GM19023 (cell line): ENCODE data around the gene UGT2B10.
"Not testable (repeated sequence)": the region's sequence is repeated elsewhere in the genome, so short reads cannot be mapped to it uniquely, and the experiment has no call there.

Experiments used
- ATAC-seq: cut with Tn5 transposase; IDR thresholded peaks from one replicate; pipeline ENCODE4 v1.9.1; 2021; ENCODE audit warnings: mild to moderate bottlenecking, moderate library complexity; ENCODE audit not compliant: unreplicated experiment

UGT2B10 gene

DNA sequence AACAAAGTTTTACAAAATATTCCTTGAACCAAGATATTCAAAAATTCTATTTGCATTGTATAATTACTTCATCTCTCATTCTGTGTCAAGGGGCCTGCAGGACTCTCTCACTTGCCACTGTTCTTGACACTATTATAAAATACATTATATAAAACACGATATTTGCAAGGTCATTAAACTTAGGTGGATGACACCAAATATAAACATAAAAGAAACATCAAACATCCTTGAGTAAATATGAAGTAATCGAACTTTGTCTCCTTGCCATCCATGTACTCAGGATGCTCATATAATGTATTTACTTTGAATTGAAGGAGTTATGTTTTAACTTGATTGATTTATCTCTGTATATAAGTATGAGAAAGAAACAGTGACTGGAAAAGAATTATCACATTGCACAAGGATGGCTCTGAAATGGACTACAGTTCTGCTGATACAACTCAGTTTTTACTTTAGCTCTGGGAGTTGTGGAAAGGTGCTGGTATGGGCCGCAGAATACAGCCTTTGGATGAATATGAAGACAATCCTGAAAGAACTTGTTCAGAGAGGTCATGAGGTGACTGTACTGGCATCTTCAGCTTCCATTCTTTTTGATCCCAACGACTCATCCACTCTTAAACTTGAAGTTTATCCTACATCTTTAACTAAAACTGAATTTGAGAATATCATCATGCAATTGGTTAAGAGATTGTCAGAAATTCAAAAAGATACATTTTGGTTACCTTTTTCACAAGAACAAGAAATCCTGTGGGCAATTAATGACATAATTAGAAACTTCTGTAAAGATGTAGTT, at the start of gene UGT2B10:
UGT2B10 (plus strand) TSS at position 378 of the 793 bp plus-strand sequence; CDS start at position 404, 26 bp downstream.
- ATAC-seq = not testable (repeated sequence)

DNA sequence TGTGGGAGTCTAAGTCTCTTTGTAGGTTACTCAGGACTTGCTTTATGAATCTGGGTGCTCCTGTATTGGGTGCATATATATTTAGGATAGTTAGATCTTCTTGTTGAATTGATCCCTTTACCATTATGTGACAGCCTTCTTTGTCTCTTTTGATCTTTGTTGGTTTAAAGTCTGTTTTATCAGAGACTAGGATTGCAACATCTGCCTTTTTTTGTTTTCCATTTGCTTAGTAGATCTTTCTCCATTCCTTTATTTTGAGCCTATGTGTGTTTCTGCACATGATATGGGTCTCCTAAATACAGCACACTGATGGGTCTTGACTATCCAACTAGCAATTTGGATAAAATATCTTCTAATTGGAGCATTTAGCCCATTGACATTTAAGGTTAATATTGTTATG, 44.0 kb upstream of the UGT2B10 start:
- ATAC-seq = not testable (repeated sequence)

DNA sequence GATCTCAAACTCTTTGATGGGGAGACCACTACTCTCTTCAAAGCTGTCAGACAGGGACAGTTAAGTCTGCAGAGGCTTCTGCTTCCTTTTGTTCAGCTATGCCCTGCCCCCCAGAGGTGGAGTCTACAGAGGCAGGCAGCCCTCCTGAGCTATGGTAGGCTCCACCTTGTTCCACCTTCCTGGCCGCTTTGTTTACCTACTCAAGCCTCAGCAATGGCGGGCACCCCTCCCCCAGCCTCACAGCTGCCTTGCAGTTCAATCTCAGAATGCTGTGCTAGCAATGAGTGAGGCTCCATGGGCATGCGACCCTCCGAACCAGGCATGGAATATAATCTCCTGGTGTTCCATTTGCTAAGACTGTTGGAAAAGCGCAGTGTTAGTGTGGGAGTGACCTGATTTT, 42.1 kb upstream of the UGT2B10 start:
- ATAC-seq = no peak

DNA sequence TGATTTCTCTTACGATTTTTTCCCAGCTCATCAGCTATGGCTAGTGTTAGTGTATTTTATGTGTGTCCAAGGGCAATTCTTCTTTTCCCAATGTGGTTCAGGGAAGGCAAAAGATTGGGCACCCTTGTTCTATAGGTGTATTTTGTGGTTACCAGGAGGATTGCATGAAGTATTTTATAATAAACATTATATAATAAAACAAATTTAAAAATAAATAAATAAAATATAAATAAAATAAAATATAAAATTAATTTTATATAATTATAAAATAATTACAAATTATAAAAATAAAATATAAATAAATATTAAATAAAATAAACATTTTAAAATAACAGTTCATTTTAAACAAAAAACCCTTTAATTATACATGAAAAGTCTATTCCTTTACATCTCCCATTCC, 35.6 kb upstream of the UGT2B10 start:
- no peak for ATAC-seq

DNA sequence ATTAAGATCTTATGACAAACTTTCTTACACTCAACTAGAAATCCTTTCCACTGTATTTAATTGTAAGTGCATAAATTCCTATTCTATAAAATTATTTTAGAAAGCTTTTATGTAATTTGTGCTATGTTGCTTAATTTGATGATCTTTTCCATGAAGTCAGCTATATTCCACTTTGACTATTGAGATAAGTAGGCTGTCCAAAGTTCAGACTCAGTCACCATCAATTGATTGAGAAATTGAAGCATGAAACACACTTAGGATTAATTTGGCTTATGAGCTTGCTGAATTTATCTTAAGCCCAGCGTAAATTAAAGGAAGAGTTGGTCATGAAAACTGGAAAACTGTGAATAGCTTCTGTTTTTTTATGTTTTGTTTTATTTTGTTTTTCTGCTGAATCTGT, 18.7 kb upstream of the UGT2B10 start:
- ATAC-seq = no peak

DNA sequence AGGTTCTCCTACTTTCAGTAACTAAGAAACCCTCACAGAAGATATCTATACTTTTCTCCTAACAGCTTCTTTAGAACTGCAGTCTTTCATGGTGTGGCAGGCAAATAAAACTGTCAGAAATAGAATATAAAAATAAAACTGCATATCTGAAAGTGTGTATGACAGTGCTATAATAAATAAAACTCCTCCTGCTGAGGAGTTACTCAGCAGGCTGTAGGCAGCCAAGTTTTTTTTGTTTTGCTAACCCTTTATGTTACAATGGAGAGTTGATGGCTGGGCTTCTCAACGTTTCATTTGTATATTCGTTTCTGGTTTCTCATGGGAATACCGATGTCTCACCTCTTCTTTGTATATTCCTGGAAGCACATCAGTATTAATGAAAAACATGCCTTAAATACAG, 18.2 kb upstream of the UGT2B10 start:
- ATAC-seq = no peak

DNA sequence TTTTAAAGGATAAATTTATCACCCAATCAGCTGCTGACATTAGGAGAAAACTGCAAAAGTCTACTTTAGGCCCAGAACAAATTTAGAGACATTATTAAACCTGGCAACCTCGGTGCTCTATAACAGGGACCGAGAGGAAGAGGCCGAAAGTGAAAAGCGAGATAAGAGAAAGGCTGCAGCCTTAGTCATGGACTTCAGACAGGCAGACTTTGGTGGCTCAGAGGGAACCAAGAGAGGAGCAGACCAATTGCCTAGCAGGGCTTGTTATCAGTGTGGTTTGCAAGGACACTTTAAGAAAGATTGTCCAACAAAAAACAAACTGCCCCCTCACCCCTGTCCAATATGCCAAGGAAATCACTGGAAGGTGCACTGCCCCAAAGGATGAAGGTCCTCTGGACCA, 12.8 kb upstream of the UGT2B10 start:
- no peak for ATAC-seq

DNA sequence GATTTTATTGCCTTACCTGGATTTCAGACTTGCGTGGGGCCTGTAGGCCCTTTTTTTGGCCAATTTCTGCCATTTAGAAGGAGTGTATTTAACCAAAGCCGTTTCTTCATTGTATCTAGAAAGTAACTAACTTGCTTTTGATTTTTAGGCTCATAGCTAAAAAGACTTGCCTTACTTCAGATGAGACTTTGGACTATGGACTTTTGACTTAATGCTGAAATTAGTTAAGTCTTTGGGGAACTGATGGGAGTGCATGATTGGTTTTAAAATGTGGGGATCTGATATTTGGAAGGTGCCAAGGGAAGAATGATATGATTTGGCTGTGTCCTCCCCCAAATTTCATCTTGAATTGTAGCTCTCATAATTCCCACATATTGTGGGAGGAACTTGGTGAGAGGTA, 7.7 kb upstream of the UGT2B10 start:
- no peak for ATAC-seq

DNA sequence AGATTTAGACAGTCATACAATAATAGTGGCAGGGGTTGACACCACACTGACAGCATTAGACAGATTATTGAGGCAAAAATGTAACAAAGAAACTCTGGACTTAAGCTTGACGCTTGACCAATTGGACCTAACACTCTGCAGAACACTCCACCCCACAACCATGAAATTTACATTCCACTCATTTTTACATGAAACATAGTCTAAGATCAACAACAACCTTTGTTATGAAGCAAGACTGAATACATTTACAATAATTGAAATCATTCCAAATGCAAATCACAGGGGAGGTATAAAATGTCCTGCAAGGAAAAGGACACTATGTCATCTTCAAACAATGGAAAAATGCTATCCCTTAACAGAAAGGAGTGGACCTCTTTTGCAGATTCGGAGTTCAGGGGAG, 4.9 kb upstream of the UGT2B10 start:
- ATAC-seq = no peak

DNA sequence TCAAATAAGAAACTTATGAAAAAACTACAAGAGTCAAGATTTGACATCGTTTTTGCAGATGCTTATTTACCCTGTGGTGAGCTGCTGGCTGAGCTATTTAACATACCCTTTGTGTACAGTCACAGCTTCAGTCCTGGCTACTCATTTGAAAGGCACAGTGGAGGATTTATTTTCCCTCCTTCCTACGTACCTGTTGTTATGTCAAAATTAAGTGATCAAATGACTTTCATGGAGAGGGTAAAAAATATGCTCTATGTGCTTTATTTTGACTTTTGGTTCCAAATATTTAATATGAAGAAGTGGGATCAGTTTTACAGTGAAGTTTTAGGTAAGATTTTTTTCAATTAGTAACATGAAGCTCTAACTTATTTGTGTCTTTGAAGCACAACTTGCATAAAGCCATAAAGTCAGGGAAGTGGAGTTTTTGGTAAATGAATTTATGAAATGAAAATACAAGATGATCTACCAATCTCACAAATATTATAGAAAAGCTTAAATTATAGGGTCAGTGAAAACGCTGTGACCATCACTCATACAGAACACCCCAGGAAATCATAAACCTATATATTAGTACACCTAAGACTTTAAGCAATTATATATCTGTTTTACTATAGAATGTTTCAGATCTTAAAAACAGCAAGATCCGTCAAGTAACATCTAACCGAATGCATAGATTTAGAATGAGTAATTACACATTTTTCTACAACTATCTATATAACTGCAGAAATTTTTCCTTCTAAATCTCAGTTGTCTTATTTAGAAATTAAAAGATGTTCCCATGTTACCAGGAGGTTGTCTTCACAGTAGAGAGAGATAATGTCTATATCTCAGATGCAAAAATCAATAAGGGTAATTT, 844 bp downstream of the UGT2B10 start:
- ATAC-seq = not testable (repeated sequence)

DNA sequence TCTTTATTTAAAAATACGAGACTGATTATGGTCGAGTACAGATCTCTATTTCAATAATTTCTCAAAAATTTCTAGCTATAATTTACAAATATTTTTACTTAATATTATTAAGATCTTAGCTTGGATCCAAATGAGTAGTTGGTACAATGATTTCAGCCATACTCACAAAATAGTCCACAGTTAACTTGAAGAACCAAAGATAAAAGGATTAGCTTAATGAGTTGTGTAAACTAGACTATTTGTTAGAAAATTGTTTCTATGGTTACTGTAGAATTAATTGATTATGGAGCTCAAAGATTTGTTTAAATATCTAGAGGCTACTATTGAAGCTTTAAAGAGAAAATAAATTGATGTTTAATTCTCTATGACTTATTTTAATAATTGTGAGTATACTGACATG, 1.6 kb downstream of the UGT2B10 start:
- no peak for ATAC-seq

DNA sequence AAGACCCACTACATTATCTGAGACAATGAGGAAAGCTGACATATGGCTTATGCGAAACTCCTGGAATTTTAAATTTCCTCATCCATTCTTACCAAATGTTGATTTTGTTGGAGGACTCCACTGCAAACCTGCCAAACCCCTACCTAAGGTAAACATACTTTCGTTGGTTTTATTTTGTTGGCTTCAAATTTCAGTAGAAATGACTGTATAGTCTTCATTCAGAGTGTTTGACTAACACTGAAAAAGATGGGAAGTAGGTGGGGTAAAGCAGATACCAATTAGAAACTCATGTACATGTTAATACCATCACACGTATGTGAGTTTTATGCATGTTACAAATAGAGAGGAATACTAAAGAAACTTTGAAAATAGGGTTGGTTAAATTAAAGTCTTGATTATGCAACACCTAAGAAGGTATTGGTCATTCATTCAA, 2.3 kb downstream of the UGT2B10 start:
- ATAC-seq = not testable (repeated sequence)

DNA sequence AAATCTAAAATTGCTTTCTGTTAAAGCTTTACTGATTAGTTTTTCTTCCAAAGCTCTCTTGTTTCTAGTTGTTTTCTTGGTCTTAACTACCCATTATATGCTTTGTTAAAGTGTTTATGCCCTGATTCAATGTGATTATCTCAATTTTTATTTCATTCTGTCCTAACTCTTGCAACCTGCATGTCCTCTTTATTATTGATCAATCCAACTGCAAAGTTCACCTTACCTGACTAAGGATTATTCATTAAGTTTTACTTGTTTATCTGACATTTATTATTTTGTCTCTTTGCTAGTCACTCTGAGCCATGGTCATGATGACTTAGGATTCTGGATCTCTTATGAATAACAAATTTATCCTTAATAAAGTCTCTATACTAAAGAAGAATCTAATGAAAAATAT, 15.8 kb downstream of the UGT2B10 start:
- no peak for ATAC-seq

DNA sequence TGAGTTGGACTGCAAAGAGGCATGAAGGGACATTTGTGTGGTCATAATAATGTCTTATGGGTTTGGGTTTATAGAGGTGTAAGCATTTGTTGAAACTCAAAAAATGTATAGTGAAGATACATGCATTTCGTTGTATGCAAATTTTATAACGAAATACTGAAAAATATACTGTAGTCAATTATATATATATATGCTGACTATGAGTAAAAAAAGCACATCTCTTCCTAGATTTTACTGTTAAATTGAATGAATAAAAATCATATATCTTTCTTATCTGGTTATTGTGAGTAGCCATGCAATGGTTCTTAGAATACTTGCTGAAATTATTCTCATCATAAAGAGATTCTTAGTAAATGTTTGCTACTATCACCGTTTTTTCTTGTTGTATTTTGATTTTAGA, 34.5 kb downstream of the UGT2B10 start:
- no peak for ATAC-seq

DNA sequence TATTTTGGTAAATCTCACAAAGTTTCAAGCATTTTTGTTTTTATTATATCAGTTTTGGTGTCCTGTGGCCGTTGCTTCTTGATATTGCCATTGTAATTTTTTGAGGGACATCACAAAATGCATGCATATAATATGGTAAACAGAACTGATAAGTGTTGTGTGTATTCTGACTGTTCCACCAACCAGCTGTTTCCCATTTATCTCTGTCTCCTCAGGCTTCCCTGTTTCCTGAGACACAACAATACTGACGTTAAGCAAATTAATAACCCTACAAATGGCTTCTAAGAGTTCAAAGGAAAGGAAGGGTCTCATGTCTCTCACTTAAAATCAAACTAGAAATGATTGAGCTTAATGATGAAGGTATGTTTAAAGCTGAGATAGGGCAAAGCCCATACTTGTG, 40.0 kb downstream of the UGT2B10 start:
- ATAC-seq = no peak

DNA sequence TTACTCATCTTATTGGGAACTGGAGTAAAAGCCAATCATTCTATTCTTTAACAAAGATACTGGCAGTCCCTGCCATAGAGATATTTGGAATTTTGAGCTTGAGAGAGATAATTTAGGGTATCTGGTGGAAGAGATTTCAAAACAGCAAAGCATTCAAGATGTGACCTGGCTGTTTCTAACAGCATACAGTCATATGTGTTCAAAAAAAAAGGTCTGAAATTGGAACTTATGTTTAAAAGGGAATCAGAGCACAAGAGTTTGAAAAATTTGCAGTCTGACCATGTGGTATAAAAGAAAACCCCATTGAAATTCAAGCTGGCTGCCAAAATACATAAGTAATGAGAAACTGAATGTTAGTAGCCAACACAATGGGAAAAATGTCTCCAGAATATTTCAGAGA, 42.2 kb downstream of the UGT2B10 start:
- ATAC-seq = no peak

DNA sequence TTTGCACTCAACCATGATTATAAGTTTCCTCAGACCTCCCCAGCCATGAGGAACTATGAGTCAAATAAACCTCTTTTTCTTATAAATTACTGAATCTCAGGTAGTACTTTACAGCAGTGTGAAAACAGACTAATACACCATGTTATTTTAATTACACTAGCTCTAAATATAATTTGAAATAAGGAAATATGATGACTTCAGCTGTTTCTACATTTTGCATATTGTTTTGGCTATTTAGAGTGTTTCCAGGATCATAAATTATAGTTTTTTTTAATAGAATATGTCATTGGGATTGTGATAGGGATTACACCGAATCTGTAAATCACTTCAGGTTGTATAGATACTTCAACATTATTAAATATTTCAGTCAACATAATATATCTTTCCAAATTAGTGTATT, 43.9 kb downstream of the UGT2B10 start:
- ATAC-seq = no peak

DNA sequence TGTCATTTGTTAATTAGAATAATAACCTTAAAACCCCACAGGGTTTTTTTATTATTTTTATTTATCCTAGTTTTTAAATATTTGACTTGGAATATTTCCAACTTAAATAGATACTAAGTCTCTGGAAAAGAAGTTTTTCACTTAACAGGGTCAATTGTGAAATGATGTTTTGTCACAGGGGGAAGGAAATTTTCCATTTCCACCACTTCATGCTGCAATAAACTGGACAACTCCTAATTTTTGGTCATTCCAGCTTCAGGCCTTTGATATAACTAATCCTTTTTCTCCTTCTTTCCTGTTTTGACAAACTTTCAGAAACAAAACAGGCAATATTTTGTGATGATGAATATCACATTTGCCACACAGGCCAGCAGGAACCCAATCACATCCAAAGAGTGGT, 45.3 kb downstream of the UGT2B10 start:
- no peak for ATAC-seq

DNA sequence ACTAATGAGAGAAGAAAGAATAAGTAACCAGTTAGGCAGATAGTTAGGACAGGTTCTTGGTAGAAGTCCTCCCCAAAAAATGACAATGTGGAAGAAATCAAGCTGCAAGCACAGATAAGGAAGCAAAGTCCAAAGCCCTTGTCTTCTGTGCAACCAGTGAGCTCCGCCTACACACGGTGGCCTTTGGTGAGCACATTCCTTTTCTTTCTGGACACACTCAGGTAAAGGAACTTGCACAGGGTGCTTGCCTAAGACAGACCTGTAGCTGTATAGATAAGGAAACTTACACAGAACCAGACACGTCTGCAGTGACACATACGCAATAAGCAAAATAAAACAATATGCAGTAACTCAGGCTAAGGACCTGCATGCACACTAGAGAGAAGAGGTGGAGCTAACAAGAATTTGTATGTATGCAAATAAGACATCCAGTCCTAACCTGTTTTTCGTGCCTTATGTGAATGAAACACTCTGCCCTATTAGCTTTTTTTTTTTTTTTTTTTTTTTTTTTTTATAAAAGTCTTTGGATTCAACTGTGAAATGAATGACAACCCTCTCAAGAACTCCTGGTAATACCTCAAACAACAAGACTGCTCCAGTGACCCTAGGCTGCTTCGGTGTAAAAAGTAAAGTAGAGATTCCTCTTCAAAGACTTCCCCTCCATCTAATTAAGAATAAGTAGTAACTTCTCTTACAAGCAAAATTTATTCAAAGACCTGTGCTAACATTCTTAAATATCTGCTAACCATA, 48.8 kb downstream of the UGT2B10 start:
- ATAC-seq = no peak

DNA sequence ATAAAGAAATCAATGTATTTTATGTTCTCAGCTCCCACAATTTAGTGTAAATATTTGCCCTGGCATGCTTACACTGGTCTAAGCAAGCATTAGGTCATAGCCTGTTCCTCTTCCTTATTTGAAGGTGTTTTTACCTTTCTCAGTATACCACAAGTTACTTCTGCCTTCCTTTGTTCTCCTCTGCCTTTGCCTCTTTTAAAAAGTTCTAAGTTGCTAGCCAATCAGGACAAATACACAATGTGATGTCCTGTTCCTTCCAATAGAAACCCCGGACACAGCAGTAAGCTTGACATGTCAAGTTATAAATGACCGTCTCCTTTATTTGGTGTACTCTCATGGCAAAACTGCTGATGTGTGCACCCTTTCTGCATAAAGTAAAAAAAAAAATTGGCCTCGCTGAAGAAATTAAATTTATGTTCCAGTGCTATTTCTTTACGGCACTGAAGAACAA, 49.4 kb downstream of the UGT2B10 start:
- no peak for ATAC-seq

DNA sequence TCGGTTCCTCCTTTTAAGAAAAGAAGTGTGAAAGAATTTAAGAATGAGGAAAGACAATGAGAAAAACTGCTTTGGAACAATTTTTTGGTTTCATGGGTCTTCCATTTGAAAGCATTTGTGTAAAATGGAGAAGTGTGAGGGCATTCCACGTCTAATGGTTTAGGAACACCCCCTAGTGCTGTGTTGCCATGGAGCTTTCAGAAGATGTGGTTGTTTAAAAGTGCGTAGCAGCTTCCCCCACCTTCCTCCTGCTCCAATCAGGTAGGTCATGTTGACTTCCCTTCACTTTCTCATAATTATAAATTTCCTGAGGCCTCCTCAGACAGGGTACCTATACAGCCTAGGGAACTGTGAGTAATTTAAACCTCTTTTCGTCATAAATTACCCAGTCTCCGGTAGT, 50.0 kb downstream of the UGT2B10 start:
- no peak for ATAC-seq
